Activated T-cell treated with anti-CD3 and anti-CD28 coated beads, Interleukin-2, amount 50 U/mL, for 72 hours (primary cell): Measurements from ENCODE around the gene CREG1. TPM values are rescaled to one million over a fixed set of nuclear protein-coding genes. Genes with fewer than 3 reads are reported as not detected.
"Not testable (repeated sequence)": the region's sequence is repeated elsewhere in the genome, so short reads cannot be mapped to it uniquely, and the experiment has no call there.

Experiments
- ATAC-seq, 2 donors: fragments of 150-1000 bp; cut with Tn5 transposase; replicated peaks in 1 of 2; 2 replicates each; pipeline ENCODE4 v1.10.0; 2021; ENCODE audit warnings: moderate library complexity in 2 of 2, mild to moderate bottlenecking in 1 of 2
- DNase-seq, 2 donors: peaks; one replicate each; pipeline ENCODE4 v3.0.0; 2021 to 2022; ENCODE audit warnings: mixed read lengths in 1 of 2
- H3K27ac Mint-ChIP-seq: one replicate; pipeline ENCODE4 v1.8.0; 2022; ENCODE audit warnings: mild to moderate bottlenecking, moderate library complexity, mixed read lengths
- H3K27me3 Mint-ChIP-seq: one replicate; pipeline ENCODE4 v1.8.0; 2022; ENCODE audit warnings: low read depth, mixed read lengths
- H3K36me3 Mint-ChIP-seq, 2 donors: one replicate each; pipeline ENCODE4 v1.8.0; 2022; ENCODE audit warnings: mixed read lengths in 2 of 2, mild to moderate bottlenecking in 1 of 2; ENCODE audit not compliant: insufficient read depth in 2 of 2
- H3K4me1 Mint-ChIP-seq: one replicate; pipeline ENCODE4 v1.8.0; 2022; ENCODE audit warnings: low read depth, mixed read lengths
- H3K4me3 Mint-ChIP-seq, 2 donors: one replicate each; pipeline ENCODE4 v1.8.0; 2022; ENCODE audit warnings: mild to moderate bottlenecking in 2 of 2, mixed read lengths in 2 of 2, moderate library complexity in 2 of 2
- H3K9me3 Mint-ChIP-seq, 2 donors: one replicate each; pipeline ENCODE4 v1.8.0; 2022; ENCODE audit warnings: mixed read lengths in 2 of 2
- total RNA-seq, 2 donors: library from RNA; stranded (reverse); gene quantifications; one replicate each; pipeline ENCODE4 v1.2.3, GENCODE V29; 2022

Gene CREG1
- total RNA-seq, 2 donors from 2014 or later, result 7.4 to 8.3 TPM

DNA sequence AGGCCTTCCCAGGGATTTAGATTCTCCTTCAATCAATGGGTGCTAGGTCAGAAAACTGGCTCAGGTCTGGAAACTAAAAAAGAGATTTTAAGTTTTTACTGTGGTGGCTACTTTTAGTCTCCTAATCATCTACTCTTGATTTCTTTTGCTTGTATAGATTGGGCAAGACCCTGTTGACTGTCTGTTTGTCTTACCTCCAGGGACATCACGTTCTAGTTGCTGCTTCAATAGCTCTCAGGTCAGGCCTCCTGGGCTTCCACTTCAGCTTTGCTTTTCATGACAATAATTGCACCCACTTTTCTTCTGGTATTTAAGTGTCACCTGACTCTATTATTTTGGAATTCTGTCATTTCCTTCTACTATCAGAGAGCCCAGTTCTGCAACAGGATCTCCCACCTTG is 28.5 kb upstream of the CREG1 start:
- ATAC-seq (no peak), DNase-seq (no peak)
- Mint-ChIP-seq H3K9me3 (no peaks in the 10 kb centered on the region), H3K4me1 (no peaks in the 10 kb centered on the region), H3K27ac (no peak overlapping the region), H3K4me3 (no peak overlapping the region), H3K27me3 (peaks cover 6% of the 10 kb centered on the region), H3K36me3 (no peaks in the 10 kb centered on the region)

DNA sequence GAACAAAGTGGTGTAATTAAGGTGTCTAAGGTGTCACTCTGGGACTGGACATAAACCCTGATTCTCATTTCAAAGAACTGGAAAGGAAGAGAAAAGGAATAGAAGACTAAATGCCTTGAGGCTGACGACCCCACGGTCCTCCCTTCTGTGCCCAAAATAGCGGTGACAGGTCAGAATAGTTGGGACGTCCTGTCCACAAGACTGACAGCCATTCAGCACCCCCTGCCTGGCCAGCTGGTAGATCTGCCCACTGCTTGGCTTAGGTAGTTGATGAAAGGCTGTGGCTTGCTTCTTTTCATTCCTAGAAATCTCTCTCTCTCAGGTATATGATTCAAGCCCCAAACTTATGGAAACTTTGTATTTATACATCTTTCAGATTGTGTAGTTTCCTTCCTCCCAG is 26.4 kb upstream of the CREG1 start:
- Mint-ChIP-seq H3K4me1 (no peaks in the 10 kb centered on the region), H3K36me3 (no peaks in the 10 kb centered on the region), H3K9me3 (no peaks in the 10 kb centered on the region), H3K27ac (no peak overlapping the region), H3K4me3 (no peak overlapping the region), H3K27me3 (peaks cover 20% of the 10 kb centered on the region)
- DNase-seq (no peak), ATAC-seq (no peak)

DNA sequence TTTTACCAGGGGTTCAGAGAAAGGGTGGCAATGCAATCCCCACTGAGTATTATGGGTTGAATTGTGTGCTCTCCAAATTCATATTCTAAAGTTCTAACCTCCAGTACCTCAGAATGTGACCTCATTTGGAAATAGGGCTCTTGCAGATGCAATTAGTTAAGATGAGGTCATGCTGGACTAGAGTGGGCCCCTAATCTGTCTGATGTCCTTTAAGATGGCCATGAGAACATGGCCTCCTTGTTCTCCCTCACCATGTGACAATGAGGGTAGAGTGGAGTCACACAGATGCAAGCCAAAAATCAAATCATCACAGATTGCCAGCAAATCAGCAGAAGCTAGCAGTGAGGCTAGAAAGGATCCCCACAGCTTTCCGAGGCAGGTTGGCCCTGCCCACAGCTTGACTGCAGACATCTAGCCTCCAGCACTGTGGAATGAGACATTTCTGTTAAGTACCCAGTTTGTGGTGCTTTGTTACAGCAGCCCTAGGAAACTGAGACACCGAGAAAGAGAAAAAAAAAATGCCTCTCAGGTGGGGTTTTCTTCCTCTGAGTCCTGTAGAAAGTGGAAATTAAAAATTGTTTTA is 25.5 kb upstream of the CREG1 start:
- Mint-ChIP-seq H3K27me3 (peaks cover 20% of the 10 kb centered on the region), H3K4me3 (no peak overlapping the region), H3K4me1 (no peaks in the 10 kb centered on the region), H3K27ac (no peak overlapping the region), H3K9me3 (no peaks in the 10 kb centered on the region), H3K36me3 (no peaks in the 10 kb centered on the region)
- DNase-seq (no peak), ATAC-seq (no peak)

DNA sequence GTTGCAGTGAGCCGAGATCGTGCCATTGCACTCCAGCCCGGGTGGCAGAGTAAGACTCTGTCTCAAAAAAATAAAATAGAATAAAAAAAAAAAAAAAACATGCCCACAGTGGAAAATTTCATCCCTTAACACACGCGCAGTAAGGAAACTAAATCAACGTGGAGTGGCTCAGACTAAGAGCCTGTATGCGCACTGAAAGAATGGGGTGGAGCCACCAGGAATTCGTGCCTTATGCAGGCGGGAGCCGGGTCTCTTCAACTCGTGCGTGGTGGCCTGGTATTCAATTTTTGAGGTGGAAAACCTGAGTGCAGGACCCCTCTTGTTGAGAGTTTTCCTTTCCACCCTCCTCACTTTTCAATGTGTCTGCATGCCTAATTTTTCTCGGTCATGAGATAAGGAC is 22.1 kb upstream of the CREG1 start:
- ATAC-seq (no peak), DNase-seq (no peak)
- no peaks in the 10 kb centered on the region for H3K9me3 Mint-ChIP-seq
- no peak overlapping the region for H3K4me3 Mint-ChIP-seq
- H3K27ac Mint-ChIP-seq, result no peak overlapping the region
- peaks cover 20% of the 10 kb centered on the region for H3K27me3 Mint-ChIP-seq
- no peaks in the 10 kb centered on the region for H3K36me3 Mint-ChIP-seq
- no peaks in the 10 kb centered on the region for H3K4me1 Mint-ChIP-seq

DNA sequence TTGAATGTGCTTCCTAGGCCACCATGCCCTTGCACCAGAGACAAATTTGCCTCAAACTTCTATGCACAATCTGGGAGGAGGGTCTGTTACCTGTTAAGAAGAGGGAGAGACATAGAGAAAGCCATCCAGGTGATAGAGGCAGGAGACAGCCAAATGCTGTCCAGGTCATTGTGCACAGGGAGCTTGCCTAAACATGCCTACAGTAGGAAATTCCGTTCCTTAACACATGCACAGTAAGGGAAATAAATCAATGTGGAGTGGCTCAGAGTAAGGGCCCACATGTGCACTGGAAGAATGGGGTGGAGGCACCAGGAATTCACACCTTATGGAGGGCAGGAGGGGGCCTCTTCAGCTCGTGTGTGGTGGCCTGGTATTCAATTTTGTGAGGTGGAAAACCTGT is 19.5 kb upstream of the CREG1 start:
- no peak for ATAC-seq
- H3K4me3 Mint-ChIP-seq, result no peak overlapping the region
- H3K36me3 Mint-ChIP-seq, result no peaks in the 10 kb centered on the region
- no peaks in the 10 kb centered on the region for H3K4me1 Mint-ChIP-seq
- DNase-seq, result no peak
- H3K9me3 Mint-ChIP-seq, result no peaks in the 10 kb centered on the region
- no peak overlapping the region for H3K27ac Mint-ChIP-seq
- H3K27me3 Mint-ChIP-seq, result peaks cover 18% of the 10 kb centered on the region

DNA sequence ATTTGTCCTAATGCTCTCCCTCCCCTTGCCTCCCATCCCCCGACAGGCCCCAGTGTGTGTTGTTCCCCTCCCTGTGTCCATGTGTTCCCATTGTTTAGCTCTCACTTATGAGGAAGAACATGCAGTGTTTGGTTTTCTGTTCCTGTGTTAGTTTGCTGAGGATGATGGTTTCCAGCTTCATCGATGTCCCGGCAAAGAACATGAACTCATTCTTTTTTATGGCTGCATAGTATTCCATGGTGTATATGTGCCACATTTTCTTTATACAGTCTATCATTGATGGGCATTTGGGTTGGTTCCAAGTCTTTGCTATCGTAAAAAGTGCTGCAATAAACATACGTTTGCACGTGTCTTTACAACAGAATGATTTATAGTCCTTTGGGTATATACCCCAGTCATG is 17.1 kb upstream of the CREG1 start:
- not testable (repeated sequence) for DNase-seq, H3K4me1 Mint-ChIP-seq, H3K27me3 Mint-ChIP-seq, H3K4me3 Mint-ChIP-seq, H3K36me3 Mint-ChIP-seq, H3K27ac Mint-ChIP-seq, ATAC-seq, H3K9me3 Mint-ChIP-seq

DNA sequence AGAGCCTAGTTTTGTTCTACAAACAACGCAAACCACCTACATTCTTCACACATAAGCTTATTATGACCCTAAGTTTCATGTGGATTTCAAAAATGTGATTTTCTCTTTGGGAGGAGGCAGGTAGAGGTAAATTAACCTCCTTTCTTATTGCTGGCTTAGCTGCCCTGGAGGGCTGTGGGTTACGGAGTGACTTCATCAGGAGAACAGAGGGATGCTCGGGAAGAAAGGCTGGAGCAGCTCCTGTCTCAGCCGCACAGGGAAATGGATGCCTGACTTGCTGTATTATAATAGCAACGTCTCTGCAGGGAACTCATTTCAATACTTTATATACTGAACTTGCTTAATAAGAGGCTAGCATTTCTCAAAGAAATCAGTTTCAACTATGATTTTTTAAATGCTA is 14.1 kb upstream of the CREG1 start:
- no peak for DNase-seq
- no peak overlapping the region for H3K27ac Mint-ChIP-seq
- no peaks in the 10 kb centered on the region for H3K27me3 Mint-ChIP-seq
- H3K4me1 Mint-ChIP-seq, result peaks cover 5% of the 10 kb centered on the region
- no peak overlapping the region for H3K4me3 Mint-ChIP-seq
- no peaks in the 10 kb centered on the region for H3K9me3 Mint-ChIP-seq
- no peak for ATAC-seq
- no peaks in the 10 kb centered on the region for H3K36me3 Mint-ChIP-seq

DNA sequence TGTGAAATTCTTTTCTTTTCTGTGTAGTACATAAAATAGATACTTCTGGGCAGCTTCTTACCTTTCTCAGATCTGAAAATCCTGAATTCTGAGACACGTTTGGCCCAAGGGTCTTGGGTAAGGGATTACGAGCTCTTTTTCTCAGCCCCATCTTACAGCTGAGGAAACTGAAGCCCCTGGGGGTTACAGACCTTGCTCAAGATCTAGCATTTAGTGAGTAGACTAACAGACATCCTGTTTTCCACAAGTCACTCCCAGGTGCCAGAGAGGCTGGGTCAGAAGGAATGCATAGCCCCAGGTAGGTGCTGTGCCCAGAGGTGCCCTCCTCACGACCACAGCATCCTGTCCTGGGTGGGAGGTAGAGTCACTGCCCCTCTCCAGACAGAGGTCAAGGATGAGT is 13.2 kb upstream of the CREG1 start:
- ATAC-seq (no peak), DNase-seq (no peak)
- Mint-ChIP-seq H3K4me1 (peaks cover 5% of the 10 kb centered on the region), H3K27ac (no peak overlapping the region), H3K9me3 (no peaks in the 10 kb centered on the region), H3K4me3 (no peak overlapping the region), H3K36me3 (no peaks in the 10 kb centered on the region), H3K27me3 (no peaks in the 10 kb centered on the region)

DNA sequence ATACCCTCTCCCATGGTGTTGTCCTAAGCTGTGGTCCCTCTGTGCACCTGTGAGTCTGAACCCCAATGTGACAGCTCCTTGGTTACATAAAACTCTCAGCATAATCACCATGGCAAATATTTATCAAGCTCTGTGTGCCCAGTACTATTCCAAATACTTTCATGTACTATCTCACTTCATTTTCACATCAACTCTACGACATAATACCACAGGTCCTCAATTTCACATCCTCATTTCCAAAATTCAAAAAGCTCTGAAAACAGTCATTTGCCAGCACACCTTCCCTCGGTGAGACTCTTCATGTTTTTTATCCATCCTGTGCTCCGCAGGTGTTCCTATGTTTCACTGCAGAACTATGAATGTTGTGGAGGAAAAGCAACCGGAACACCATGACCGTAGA is 12.4 kb upstream of the CREG1 start:
- H3K27ac Mint-ChIP-seq, result no peak overlapping the region
- peaks cover 5% of the 10 kb centered on the region for H3K4me1 Mint-ChIP-seq

DNA sequence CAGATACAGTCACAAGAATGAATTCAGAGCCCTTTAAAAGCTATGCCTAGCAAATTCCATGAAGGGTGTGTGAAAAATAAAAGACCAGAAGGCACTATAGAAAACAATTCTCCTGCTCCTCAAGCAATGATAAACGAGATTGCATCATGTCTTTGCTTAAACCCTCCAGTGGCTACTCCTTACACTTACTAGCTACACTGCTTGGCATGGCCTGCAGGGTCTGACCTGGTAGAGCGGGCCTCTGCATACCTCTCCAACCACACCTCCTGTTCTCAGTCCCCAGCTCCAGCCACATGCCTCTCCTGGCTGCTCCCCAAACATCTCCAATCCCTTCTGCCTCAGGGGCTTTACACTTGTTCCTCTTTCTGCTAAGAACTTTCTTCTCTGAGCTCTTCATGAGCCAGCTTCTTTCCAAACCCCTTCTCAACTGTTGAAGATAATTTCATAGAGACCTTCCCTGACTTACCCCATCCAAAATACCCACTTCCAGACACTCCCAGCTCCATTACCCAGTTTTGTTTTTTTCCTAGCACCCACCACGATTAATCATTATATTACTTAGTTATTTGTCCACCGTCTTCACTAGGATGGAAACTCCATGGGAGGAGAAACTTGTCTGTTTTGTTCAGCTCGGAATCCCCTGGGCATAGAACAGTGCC is 11.2 kb upstream of the CREG1 start:
- Mint-ChIP-seq H3K4me1 (peaks cover 5% of the 10 kb centered on the region), H3K27ac (no peak overlapping the region), H3K9me3 (no peaks in the 10 kb centered on the region), H3K27me3 (no peaks in the 10 kb centered on the region), H3K4me3 (no peak overlapping the region), H3K36me3 (no peaks in the 10 kb centered on the region)
- DNase-seq (no peak), ATAC-seq (no peak)

More for the DNA sequence above, 12.4 kb upstream of the CREG1 start:
- Mint-ChIP-seq H3K36me3 (no peaks in the 10 kb centered on the region), H3K4me3 (no peak overlapping the region), H3K27me3 (no peaks in the 10 kb centered on the region), H3K9me3 (no peaks in the 10 kb centered on the region)
- ATAC-seq (no peak), DNase-seq (no peak)

DNA sequence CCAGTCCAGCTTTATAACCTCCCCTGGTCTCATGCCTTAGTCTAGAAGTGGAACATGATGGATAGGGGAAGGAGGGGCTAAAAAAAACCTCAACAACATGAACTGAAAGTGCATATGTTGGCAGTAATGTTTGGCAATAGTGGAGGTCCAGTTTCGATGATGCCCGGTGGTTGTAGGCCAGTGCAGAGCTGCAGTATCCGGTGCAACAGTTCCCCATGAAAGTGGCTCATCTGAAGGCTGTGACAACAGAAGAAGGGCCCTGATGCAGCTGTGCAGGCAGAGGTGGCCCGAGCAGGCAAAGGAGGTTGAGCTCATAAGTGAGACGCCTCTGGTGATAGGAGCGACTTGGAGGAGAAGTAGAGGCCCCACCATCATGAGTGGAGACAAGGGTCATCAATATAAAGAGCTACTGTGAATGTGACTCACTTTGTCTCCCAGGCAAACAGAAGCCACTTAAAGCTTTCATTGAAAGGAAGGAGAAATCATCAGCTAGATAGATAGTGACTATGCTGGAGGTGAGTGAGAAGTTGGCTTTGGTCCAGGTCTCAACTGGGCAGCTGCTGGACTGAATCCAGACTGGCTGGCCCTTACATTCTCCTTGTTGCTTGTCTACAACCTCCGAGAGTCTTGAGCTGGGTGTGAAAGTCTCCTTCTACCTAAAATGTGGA is 10.2 kb upstream of the CREG1 start:
- no peaks in the 10 kb centered on the region for H3K9me3 Mint-ChIP-seq
- peak overlapping the region; percentile 45 for H3K27ac Mint-ChIP-seq

DNA sequence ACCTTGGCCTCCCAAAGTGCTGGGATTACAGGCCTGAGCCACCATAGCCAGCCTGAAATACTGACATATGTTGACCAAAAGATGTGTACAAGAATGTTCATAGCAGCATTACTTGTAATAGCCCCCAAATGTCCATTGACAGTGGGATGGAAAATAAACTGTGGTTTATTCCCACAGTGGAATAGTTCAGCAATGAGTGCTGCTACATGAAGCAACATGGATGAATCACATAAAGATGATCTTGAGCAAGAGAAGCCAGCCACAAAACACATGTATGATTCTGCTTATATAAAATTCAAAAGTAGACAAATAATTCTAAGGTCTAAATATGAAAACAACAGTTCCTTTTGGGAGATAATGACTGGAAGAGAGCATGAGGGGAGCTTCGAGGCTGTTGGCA is 9.1 kb upstream of the CREG1 start:
- Mint-ChIP-seq H3K9me3 (no peaks in the 10 kb centered on the region), H3K36me3 (no peaks in the 10 kb centered on the region), H3K4me3 (no peak overlapping the region), H3K27ac (no peak overlapping the region), H3K27me3 (no peaks in the 10 kb centered on the region), H3K4me1 (peaks cover 5% of the 10 kb centered on the region)
- ATAC-seq (no peak), DNase-seq (no peak)

More for the DNA sequence above, 10.2 kb upstream of the CREG1 start:
- H3K4me3 Mint-ChIP-seq, result no peak overlapping the region
- H3K4me1 Mint-ChIP-seq, result peaks cover 5% of the 10 kb centered on the region
- no peak for DNase-seq
- no peak for ATAC-seq
- H3K27me3 Mint-ChIP-seq, result no peaks in the 10 kb centered on the region
- no peaks in the 10 kb centered on the region for H3K36me3 Mint-ChIP-seq

DNA sequence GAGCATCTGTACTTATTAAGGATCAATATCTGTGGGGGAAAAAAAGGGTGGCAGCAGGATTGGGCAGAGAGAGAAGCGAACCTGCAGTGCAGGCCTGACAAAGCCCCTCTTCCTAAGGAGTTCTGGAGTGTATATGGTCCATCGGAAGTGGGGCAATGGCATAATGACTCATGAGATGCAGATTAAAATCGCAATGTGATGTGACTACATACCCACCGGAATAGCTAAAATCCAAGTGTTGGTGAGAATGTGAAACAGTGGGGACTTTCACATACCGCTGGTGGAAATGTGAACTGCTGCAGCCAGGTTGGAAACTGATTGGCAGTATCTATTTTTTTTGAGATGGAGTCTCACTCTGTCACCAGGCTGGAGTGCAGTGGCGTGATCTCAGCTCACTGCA is 8.2 kb upstream of the CREG1 start:
- DNase-seq (no peak), ATAC-seq (no peak)
- Mint-ChIP-seq H3K27me3 (no peaks in the 10 kb centered on the region), H3K9me3 (no peaks in the 10 kb centered on the region), H3K36me3 (no peaks in the 10 kb centered on the region), H3K27ac (no peak overlapping the region), H3K4me1 (peaks cover 5% of the 10 kb centered on the region), H3K4me3 (no peak overlapping the region)
